HG02840 (cell line): Measurements from ENCODE around the gene CKB.
"Not testable (repeated sequence)": the region's sequence is repeated elsewhere in the genome, so short reads cannot be mapped to it uniquely, and the experiment has no call there.

Experiments used
- ATAC-seq: cut with Tn5 transposase; IDR thresholded peaks from one replicate; pipeline ENCODE4 v1.9.1; 2021; ENCODE audit warnings: mild to moderate bottlenecking, moderate library complexity, moderate number of reproducible peaks; ENCODE audit not compliant: unreplicated experiment, low FRiP score

The CKB gene

DNA sequence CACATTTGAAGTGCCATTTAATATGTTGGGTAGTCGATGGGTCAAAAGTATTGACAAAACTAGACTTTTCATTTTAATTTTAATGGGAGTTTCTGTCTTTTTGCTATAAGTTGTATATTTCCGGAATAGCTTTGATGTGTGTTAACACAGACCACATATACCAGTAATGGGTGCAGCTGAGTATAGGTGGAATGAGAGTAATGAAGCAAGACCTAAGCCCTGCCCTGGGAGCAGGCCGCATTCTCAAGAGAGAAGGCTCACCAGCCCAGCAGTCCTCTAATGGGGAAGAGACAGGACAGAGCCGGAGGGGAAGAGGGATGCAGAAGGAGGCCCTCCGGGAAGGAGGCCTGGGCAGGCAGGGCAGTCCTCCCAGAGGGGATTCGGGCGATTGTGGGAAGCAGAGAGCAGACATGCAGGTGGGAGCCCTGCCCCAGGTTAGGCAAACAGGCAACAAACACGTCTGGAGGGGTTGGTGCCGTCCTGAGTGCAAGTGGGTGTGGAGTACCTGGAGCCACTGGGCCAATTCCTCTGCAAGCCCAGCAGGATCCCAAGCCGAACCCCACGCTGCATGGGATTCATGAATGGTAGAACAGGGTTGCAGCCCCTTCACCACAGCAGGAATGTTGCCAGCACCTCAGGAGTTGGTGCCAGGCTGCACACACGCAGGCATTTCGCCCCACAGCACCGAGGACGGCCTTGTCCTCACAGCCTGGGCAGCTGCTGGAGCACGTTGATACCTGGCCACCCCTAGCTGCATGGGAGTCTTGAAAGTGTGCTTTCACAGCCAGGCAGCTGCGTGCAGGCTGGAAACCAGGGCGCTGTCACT, 7.8 kb downstream of the CKB start:
- no peak for ATAC-seq

GRCh38 chr14:103512701-103513611, 9.7 kb downstream of the CKB start:
- no peak for ATAC-seq

GRCh38 chr14:103512180-103512579, 10.4 kb downstream of the CKB start:
- ATAC-seq = not testable (repeated sequence)

DNA sequence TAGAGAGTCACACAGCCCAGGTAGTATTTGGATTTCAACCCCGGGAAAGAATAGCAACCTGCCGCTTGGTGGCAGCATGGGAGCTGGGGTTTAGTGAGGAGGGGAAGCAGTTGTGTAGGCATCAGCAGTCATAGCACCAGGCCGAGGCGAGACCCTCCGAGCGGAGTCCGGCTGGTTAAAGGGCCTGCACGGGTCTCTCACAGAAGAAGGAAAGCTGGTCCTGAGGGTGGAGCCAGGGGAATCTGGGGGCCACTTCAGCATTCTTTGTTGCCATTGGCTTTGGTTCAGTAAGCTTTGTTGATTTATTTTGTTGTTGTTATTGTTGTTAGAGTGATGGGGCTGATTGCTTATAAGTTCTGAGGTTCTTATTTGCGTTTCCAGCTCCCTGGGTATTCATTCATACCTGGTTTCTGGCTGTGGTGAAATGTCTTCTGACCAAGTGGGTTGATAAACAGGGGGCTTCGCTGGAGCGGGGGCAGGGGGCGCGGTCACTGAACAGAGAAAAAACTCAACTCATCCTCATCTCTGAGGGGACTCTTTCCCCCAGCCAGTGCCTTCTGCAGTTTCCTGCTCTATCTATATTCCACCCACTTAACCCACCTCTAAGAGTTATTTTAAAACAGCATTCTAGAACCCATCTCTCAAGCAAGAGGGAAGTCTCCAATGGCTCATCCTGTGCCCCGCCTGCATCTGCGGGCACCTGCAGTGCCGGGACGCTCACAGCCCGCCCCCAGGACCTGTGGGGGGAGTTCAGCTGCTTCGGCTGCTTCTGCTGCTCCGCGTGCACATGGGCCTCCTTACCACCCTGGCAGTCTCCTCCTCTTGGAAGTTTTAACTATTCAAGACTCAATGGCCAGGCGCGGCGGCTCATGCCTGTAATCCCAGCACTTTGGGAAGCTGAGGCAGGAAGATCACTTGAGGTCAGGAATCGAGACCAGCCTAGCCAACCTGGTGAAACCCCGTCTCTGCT, 11.6 kb downstream of the CKB start:
- no peak for ATAC-seq

GRCh38 chr14:103509864-103510723, 12.5 kb downstream of the CKB start:
- no peak for ATAC-seq

DNA sequence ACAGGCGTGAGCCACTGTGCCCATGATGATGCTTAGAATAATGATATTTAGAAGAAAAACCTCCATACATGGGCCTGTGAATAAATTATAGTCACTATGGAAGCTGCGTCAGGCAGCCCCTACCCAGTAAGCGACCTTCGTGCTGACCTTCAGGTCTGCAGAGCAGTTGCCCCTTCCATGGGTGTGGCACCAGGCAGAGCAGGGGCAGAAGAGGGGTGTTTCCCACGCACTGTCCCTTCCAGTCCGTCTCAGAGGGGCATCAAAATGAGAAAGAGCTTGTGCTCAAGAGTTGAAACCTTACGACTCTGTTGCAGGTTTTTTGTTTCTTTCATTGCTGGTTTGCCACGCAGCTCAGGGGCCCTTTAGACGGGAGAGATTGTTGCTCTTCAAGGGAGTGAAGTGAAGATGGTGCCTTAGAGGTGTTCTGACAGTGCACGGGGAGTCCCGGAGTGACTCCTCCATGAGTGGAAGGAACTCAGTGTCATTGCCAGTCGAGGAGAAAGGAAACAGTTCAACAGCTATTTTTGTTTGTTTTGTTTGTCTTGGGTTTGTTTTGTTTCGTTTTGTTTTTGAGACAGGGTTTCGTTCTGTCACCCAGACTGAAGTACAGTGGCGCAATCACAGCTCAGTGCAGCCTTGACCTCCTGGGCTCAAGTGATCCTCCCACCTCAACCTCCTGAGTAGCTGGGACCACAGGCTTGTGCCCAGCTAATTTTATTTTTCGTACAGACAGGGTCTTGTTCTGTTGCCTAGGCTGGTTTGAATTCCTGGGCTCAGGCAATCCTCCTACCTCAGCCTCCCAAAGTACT, 13.9 kb downstream of the CKB start:
- no peak for ATAC-seq

- no peak for ATAC-seq
Measured at GRCh38 chr14:103507751-103508150, 14.9 kb downstream of the CKB start.

- ATAC-seq = no peak
Measured at GRCh38 chr14:103504991-103505565, 17.6 kb downstream of the CKB start.

DNA sequence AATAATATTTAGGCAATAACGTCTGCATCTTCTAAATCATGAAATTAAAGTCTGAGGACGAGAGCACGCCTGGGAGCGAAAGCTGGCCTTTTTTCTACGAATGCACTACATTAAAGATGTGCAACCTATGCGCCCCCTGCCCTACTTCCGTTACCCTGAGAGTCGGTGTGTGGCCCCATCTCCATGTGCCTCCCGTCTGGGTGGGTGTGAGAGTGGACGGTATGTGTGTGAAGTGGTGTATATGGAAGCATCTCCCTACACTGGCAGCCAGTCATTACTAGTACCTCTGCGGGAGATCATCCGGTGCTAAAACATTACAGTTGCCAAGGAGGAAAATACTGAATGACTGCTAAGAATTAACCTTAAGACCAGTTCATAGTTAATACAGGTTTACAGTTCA, 19.3 kb downstream of the CKB start:
- no peak for ATAC-seq

DNA sequence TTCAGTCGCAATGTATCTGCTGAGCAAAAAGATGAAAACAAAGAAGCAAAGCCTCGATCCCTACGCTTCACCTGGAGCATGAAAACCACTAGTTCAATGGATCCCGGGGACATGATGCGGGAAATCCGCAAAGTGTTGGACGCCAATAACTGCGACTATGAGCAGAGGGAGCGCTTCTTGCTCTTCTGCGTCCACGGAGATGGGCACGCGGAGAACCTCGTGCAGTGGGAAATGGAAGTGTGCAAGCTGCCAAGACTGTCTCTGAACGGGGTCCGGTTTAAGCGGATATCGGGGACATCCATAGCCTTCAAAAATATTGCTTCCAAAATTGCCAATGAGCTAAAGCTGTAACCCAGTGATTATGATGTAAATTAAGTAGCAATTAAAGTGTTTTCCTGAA, 19.8 kb downstream of the CKB start:
- ATAC-seq = no peak

GRCh38 chr14:103501921-103502669, 20.5 kb downstream of the CKB start:
- no peak for ATAC-seq

DNA sequence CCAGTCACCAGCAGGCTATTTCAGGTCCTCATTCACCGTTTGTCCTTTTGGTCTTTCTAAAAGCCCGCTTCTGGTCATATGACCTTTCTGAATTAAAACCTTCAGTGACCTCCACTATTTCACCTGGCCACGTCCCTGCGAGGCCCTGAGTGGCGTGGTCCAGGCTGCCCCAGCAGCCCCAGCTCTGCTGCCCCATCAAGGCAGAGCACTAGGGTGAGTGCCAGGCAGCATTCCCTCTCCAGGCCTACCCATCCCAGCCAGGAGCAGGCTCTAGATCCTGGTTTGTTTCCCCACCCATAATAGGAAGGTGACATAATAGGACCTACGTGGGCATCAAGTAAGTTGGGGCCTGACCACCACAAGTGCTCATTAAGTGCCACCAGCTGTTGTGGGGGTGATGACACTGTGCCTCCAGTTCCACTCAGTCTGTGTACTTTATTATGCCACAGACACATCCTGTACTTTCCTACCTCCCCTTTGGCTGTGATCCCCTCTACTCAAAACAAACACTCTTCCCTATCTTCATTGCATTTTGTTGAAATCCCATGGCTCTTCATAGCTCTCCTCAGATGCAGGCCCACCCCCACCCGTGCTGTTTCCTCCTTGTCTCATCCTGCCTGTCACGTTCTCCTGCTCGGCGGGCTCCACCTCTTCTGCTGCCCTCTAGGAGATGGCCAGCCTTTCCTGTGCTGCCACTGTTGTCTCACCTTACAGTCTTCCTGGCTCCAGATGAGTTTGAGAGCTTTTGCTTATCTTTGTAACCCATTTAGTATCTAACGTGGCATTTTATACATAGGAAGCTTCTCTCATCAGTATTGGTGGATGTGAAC, 21.4 kb downstream of the CKB start:
- ATAC-seq = no peak

GRCh38 chr14:103500148-103500990, 22.3 kb downstream of the CKB start:
- no peak for ATAC-seq

GRCh38 chr14:103499709-103500108, 22.9 kb downstream of the CKB start:
- no peak for ATAC-seq

- no peak for ATAC-seq
Measured at GRCh38 chr14:103496776-103497175, 25.9 kb downstream of the CKB start.

GRCh38 chr14:103495854-103496253, 26.8 kb downstream of the CKB start:
- ATAC-seq = no peak
